ENCODE results near the gene MBLAC2. TPM values are rescaled to one million over a fixed set of nuclear protein-coding genes. Genes with fewer than 3 reads are reported as not detected.

The MBLAC2 gene
- total and polyA plus RNA-seq, 2 donors (not counting 1 experiment from before 2014, with no cell fraction given), result 3.8 to 13.3 TPM

GRCh38 chr5:90446961-90447360 lies 27.6 kb downstream of the MBLAC2 start:
- no peak for DNase-seq
- Histone ChIP-seq H3K9me3 (ENCODE audit: control extremely low read depth in 1 of 3, control insufficient read depth in 2 of 3, insufficient read depth in 1 of 3, low read length in 2 of 3) (no peaks in the 10 kb centered on the region), H3K4me1 (ENCODE audit: control insufficient read depth in 2 of 2, insufficient read depth in 2 of 2, low read length in 2 of 2) (no peaks in the 10 kb centered on the region), H3K9ac (ENCODE audit: low read length) (no peak overlapping the region), H4K20me1 (ENCODE audit: control insufficient read depth, insufficient read depth, low read length, poor library complexity, severe bottlenecking) (no peaks in the 10 kb centered on the region), H2AFZ (ENCODE audit: insufficient read depth, low read depth, low read length, poor library complexity, severe bottlenecking) (no peak overlapping the region), H3K36me3 (replicated peaks in 1 of 2; ENCODE audit: control extremely low read depth in 1 of 2, control insufficient read depth in 1 of 2, extremely low read depth in 1 of 2, insufficient read depth in 2 of 2, low read length in 1 of 2) (no peaks in the 10 kb centered on the region), H3K4me3 (ENCODE audit: control extremely low read depth in 1 of 5, extremely low read depth in 1 of 5, insufficient read depth in 1 of 5, low read depth in 2 of 5, low read length in 4 of 5) (no peak overlapping the region), H3K27ac (ENCODE audit: low read length in 2 of 2) (no peak overlapping the region), H3K4me2 (replicated peaks; ENCODE audit: low read depth, low read length, poor library complexity, severe bottlenecking) (no peak overlapping the region), H3K27me3 (replicated peaks in 1 of 4; ENCODE audit: control extremely low read depth in 1 of 4, control insufficient read depth in 3 of 4, insufficient read depth in 4 of 4, low read length in 3 of 4) (no peaks in the 10 kb centered on the region), H3K79me2 (ENCODE audit: control insufficient read depth, insufficient read depth, low read length) (no peaks in the 10 kb centered on the region)
- ChIA-PET POLR2A (no interaction called here), CTCF (interaction anchor here (0.8 kb wide), 1 partner anchor 1148 kb away, joined by 4 read pairs; no protein-coding TSS in a partner anchor)
- H3K27ac Mint-ChIP-seq, result no peak overlapping the region
- intact Hi-C loops (cut with micrococcal nuclease), result no loop called here
- H3K27me3 Mint-ChIP-seq, result no peaks in the 10 kb centered on the region
- H3K4me1 Mint-ChIP-seq, result no peaks in the 10 kb centered on the region
- ATAC-seq (ENCODE audit: low read depth), result no peak
- TF ChIP-seq EZH2 (IDR thresholded peaks at IDR 0.05; ENCODE audit: borderline replicate concordance, insufficient read depth, low read depth, low read length, poor library complexity, severe bottlenecking) (no peak), CTCF (IDR thresholded peaks at IDR 0.05) (no peak)
- no peaks in the 10 kb centered on the region for H3K9me3 Mint-ChIP-seq (ENCODE audit: insufficient read depth)
- no peak overlapping the region for H3K4me3 Mint-ChIP-seq

- TF ChIP-seq EZH2 (IDR thresholded peaks at IDR 0.05; ENCODE audit: borderline replicate concordance, insufficient read depth, low read depth, low read length, poor library complexity, severe bottlenecking), result no peak
- Histone ChIP-seq H4K20me1 (ENCODE audit: control insufficient read depth, insufficient read depth, low read length, poor library complexity, severe bottlenecking) (no peaks in the 10 kb centered on the region), H3K36me3 (replicated peaks in 1 of 2; ENCODE audit: control extremely low read depth in 1 of 2, control insufficient read depth in 1 of 2, extremely low read depth in 1 of 2, insufficient read depth in 2 of 2, low read length in 1 of 2) (no peaks in the 10 kb centered on the region), H3K79me2 (ENCODE audit: control insufficient read depth, insufficient read depth, low read length) (no peaks in the 10 kb centered on the region), H3K9me3 (ENCODE audit: control extremely low read depth in 1 of 3, control insufficient read depth in 2 of 3, insufficient read depth in 1 of 3, low read length in 2 of 3) (no peaks in the 10 kb centered on the region), H3K4me3 (ENCODE audit: control extremely low read depth in 1 of 5, extremely low read depth in 1 of 5, insufficient read depth in 1 of 5, low read depth in 2 of 5, low read length in 4 of 5) (no peak overlapping the region), H3K4me1 (ENCODE audit: control insufficient read depth in 2 of 2, insufficient read depth in 2 of 2, low read length in 2 of 2) (peaks cover 4% of the 10 kb centered on the region in 2 donors), H3K9ac (ENCODE audit: low read length) (no peak overlapping the region), H3K27ac (ENCODE audit: low read length in 2 of 2) (no peak overlapping the region), H3K27me3 (replicated peaks in 1 of 4; ENCODE audit: control extremely low read depth in 1 of 4, control insufficient read depth in 3 of 4, insufficient read depth in 4 of 4, low read length in 3 of 4) (no peaks in the 10 kb centered on the region), H2AFZ (ENCODE audit: insufficient read depth, low read depth, low read length, poor library complexity, severe bottlenecking) (peak overlapping the region; percentile 81), H3K4me2 (replicated peaks; ENCODE audit: low read depth, low read length, poor library complexity, severe bottlenecking) (no peak overlapping the region)
- intact Hi-C loops (cut with micrococcal nuclease), result no loop called here
- ChIA-PET CTCF (interaction anchor here (0.7 to 8.3 kb wide), 6 partner anchors 11 to 548 kb away, joined by 3 to 77 read pairs (median 7); partner anchors contain the start of gene LYSMD3), POLR2A (no interaction called here)
- H3K4me3 Mint-ChIP-seq, result peak overlapping the region; percentile 85
- peaks cover 7% of the 10 kb centered on the region for H3K4me1 Mint-ChIP-seq
- no peaks in the 10 kb centered on the region for H3K9me3 Mint-ChIP-seq (ENCODE audit: insufficient read depth)
- WGBS (ENCODE audit: insufficient coverage), result no CpG with 5 or more reads among the region's 2 CpGs
- no peak overlapping the region for H3K27ac Mint-ChIP-seq
- no peak for DNase-seq
- ATAC-seq (ENCODE audit: low read depth), result no peak
- peaks cover 4% of the 10 kb centered on the region for H3K27me3 Mint-ChIP-seq
Measured at GRCh38 chr5:90440644-90441043, 33.9 kb downstream of the MBLAC2 start.

Measured in B cell (primary cell).